WERI-Rb-1 (cell line): Measurements from ENCODE around the gene VMAC.
A peak's percentile ranks its signal among the peaks of the same experiment; 100 is the strongest.

Source experiments
- DNase-seq: peaks from one replicate; pipeline ENCODE4 v3.0.0-alpha.2; 2020
- H3K27ac ChIP-seq: fragments of 250-450 bp; sonication (Bioruptor Pico); 2 replicates; pipeline ENCODE4 v1.5.1; 2020; ENCODE audit warnings: mild to moderate bottlenecking, moderate library complexity
- H3K27me3 ChIP-seq: fragments of 250-450 bp; sonication (Bioruptor Pico); 2 replicates; pipeline ENCODE4 v1.5.1; 2021; ENCODE audit warnings: mild to moderate bottlenecking, low read depth, moderate library complexity; ENCODE audit not compliant: insufficient read depth, severe bottlenecking
- H3K36me3 ChIP-seq: fragments of 250-450 bp; sonication (Bioruptor Pico); 2 replicates; pipeline ENCODE4 v1.5.1; 2020; ENCODE audit warnings: mild to moderate bottlenecking, moderate library complexity
- H3K4me3 ChIP-seq: 2 replicates; pipeline ENCODE4 v1.5.1; 2011; ENCODE audit warnings: low read depth, mild to moderate bottlenecking, control low read depth, low read length
- H3K9me3 ChIP-seq: fragments of 250-450 bp; sonication (Bioruptor Pico); 2 replicates; pipeline ENCODE4 v1.5.1; 2021; ENCODE audit warnings: mild to moderate bottlenecking, moderate library complexity; ENCODE audit not compliant: severe bottlenecking
- CTCF ChIP-seq: IDR thresholded peaks from 2 replicates; pipeline ENCODE4 v1.5.1; 2011; ENCODE audit warnings: low read depth, mild to moderate bottlenecking, control low read depth, inconsistent platforms, low read length

VMAC gene

GRCh38 chr19:5934069-5934401 is 29.4 kb downstream of the VMAC start:
- no peaks in the 10 kb centered on the region for H3K9me3 ChIP-seq
- H3K27me3 ChIP-seq = no peaks in the 10 kb centered on the region
- no peak for TF ChIP-seq CTCF
- H3K36me3 ChIP-seq = peaks cover 58% of the 10 kb centered on the region
- no peak overlapping the region for H3K27ac ChIP-seq
- DNase-seq = no peak
- no peak overlapping the region for H3K4me3 ChIP-seq

GRCh38 chr19:5934774-5935472 is 30.3 kb downstream of the VMAC start:
- Histone ChIP-seq H3K4me3 (no peak overlapping the region), H3K36me3 (peaks cover 56% of the 10 kb centered on the region), H3K9me3 (no peaks in the 10 kb centered on the region), H3K27ac (no peak overlapping the region), H3K27me3 (no peaks in the 10 kb centered on the region)
- TF ChIP-seq CTCF = no peak
- no peak for DNase-seq

GRCh38 chr19:5935473-5936291 is 31.0 kb downstream of the VMAC start:
- no peak overlapping the region for H3K27ac ChIP-seq
- H3K9me3 ChIP-seq = no peaks in the 10 kb centered on the region
- peak; percentile 42 for DNase-seq
- H3K27me3 ChIP-seq = no peaks in the 10 kb centered on the region
- TF ChIP-seq CTCF = no peak
- no peak overlapping the region for H3K4me3 ChIP-seq
- peaks cover 56% of the 10 kb centered on the region for H3K36me3 ChIP-seq

GRCh38 chr19:5936292-5936592 is 31.6 kb downstream of the VMAC start:
- Histone ChIP-seq H3K9me3 (no peaks in the 10 kb centered on the region), H3K27ac (no peak overlapping the region)
- no peak for TF ChIP-seq CTCF

GRCh38 chr19:5937550-5937949 is 32.9 kb downstream of the VMAC start:
- no peak for DNase-seq
- H3K4me3 ChIP-seq = no peak overlapping the region
- no peaks in the 10 kb centered on the region for H3K27me3 ChIP-seq
- H3K9me3 ChIP-seq = no peaks in the 10 kb centered on the region
- peaks cover 55% of the 10 kb centered on the region for H3K36me3 ChIP-seq
- no peak for TF ChIP-seq CTCF
- H3K27ac ChIP-seq = no peak overlapping the region

More at GRCh38 chr19:5936292-5936592, 31.6 kb downstream of the VMAC start:
- no peaks in the 10 kb centered on the region for H3K27me3 ChIP-seq
- no peak for DNase-seq
- peaks cover 56% of the 10 kb centered on the region for H3K36me3 ChIP-seq
- H3K4me3 ChIP-seq = no peak overlapping the region
